NCI-H2081 (cell line): ENCODE results near the gene ELMO3.

Source experiments
- DNase-seq, 2 experiments: peaks; one replicate each; lab custom pipeline; 2025; lab: John Stamatoyannopoulos, UW

The ELMO3 gene

GRCh38 chr16:67164599-67165061 lies 34.3 kb upstream of the ELMO3 start, which contains the start of gene HSF4:
Gene HSF4, plus strand, starts transcription at chr16:67164745. Its CDS starts 67 bp downstream, at chr16:67164812.
- peak; percentile 19 to 25 for DNase-seq

- no peak for DNase-seq
These were observed 33.5 kb upstream of the ELMO3 start for GRCh38 chr16:67165121-67166078.

GRCh38 chr16:67166110-67166547 lies 32.8 kb upstream of the ELMO3 start:
- DNase-seq = no peak

GRCh38 chr16:67166598-67167168 lies 32.2 kb upstream of the ELMO3 start:
- no peak for DNase-seq

GRCh38 chr16:67167588-67167987 lies 31.3 kb upstream of the ELMO3 start:
- no peak for DNase-seq

GRCh38 chr16:67169011-67169451 lies 29.9 kb upstream of the ELMO3 start:
- DNase-seq = no peak

- no peak for DNase-seq
These were observed 29.2 kb upstream of the ELMO3 start for GRCh38 chr16:67169642-67170167.

- DNase-seq = peak; percentile 55 to 57
These were observed 28.6 kb upstream of the ELMO3 start, which contains the start of gene NOL3 for GRCh38 chr16:67170168-67170948. Gene NOL3, plus strand, starts transcription at chr16:67170538.

- no peak for DNase-seq
These were observed 27.8 kb upstream of the ELMO3 start for GRCh38 chr16:67170949-67171649.

GRCh38 chr16:67173323-67173722 lies 25.6 kb upstream of the ELMO3 start:
- DNase-seq = no peak

GRCh38 chr16:67173808-67174705 lies 24.9 kb upstream of the ELMO3 start:
- DNase-seq = peak; percentile 68 to 86

- DNase-seq = no peak
These were observed 24.2 kb upstream of the ELMO3 start for GRCh38 chr16:67174706-67175231.

- peak; percentile 59 to 71 for DNase-seq
These were observed 22.3 kb upstream of the ELMO3 start for GRCh38 chr16:67176662-67177061.

GRCh38 chr16:67177743-67178699 lies 20.9 kb upstream of the ELMO3 start:
- peak; percentile 84 to 94 for DNase-seq

- peak in 1 of 2 experiments; percentile 25 for DNase-seq
These were observed 19.4 kb upstream of the ELMO3 start for GRCh38 chr16:67179421-67180080.

GRCh38 chr16:67180166-67180565 lies 18.8 kb upstream of the ELMO3 start:
- DNase-seq = no peak

- DNase-seq = no peak
These were observed 17.6 kb upstream of the ELMO3 start for GRCh38 chr16:67181346-67181745.

- DNase-seq = no peak
These were observed 16.6 kb upstream of the ELMO3 start for GRCh38 chr16:67182288-67182687.
